ENCODE results near the gene EEF1A2. TPM values are rescaled to one million over a fixed set of nuclear protein-coding genes. Genes with fewer than 3 reads are reported as not detected.

EEF1A2 gene
- total and polyA plus RNA-seq, 2 of the 4 experiments (the other 2 are of a cell fraction), result 1.3 to 4.6 TPM

DNA sequence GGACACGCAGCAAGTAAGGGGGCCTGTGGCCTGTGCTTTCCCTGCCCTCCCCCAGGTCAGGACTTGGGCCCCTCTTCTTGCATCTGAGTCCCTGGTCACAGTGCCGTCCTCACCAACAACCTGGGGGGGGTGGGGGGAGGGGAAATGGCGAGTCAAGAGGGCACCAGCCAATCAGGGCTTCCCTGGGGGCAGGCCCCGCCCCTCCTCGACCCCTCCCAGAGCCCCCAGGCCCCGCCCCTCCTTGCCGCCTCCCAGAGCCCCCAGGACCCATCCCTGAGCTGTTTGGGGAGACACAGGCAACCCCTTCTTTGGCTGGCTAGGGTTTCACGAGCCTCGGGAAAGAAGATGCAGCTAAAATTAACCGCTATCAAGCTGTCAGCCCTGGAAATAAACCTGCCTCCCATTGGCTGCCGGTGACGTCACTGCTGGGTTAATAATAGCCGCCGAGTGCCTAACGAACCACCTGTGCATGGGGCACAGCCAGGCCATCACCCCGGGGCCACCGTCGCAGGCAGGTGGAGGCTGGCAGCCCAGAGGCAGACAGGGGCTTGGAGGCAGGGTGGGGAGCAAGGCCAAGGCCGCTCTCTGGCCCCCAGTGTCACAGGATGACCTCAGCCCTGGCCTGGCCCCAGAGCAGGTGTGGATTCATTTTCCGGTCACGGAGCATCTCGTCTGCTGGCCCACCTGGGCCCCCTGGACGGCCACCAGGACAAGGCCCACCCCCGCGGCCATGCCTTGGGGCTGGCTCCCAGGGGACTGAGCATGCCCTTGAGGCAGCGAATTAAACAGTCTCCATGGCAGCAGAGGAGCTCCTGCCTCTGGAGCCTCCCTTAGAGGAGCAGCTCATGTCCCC is 3.2 kb upstream of the EEF1A2 start:
- in situ Hi-C loops (cut with MboI; ENCODE audit: low sequenced_read_pairs), result no loop called here
- Histone ChIP-seq H3K9me3 (ENCODE audit: control insufficient read depth, insufficient read depth, low read length) (peaks cover 23% of the 10 kb centered on the region), H4K91ac (ENCODE audit: insufficient read depth, low read depth, low read length) (no peak overlapping the region), H4K5ac (ENCODE audit: low read depth, low read length) (no peak overlapping the region), H2BK15ac (ENCODE audit: low read depth, low read length) (no peak overlapping the region), H2AK5ac (ENCODE audit: low read depth, low read length) (no peak overlapping the region), H3K9me1 (ENCODE audit: insufficient read depth, low read length) (no peaks in the 10 kb centered on the region), H3K27me3 (ENCODE audit: control insufficient read depth, insufficient read depth, low read length) (peaks cover 52% of the 10 kb centered on the region), H3K4me1 (ENCODE audit: control insufficient read depth, insufficient read depth, low read length) (0 out of 2 replicates have a peak, but pooled peaks cover 3% of the 10 kb centered on the region), H3K56ac (ENCODE audit: extremely low read depth, insufficient read depth, low read length) (no peak overlapping the region), H2AFZ (replicated peaks; ENCODE audit: low read length, poor library complexity) (peak overlapping the region; percentile 43), H3K23ac (ENCODE audit: low read depth, low read length) (no peak overlapping the region), H3K27ac (ENCODE audit: insufficient read depth, low read length) (no peak overlapping the region), H2BK20ac (ENCODE audit: low read depth, low read length) (no peak overlapping the region), H3K4ac (ENCODE audit: low read depth, low read length) (no peak overlapping the region), H2BK5ac (ENCODE audit: low read depth, low read length, poor library complexity, severe bottlenecking) (no peak overlapping the region), H3K18ac (ENCODE audit: low read depth, low read length) (no peak overlapping the region), H3K9ac (ENCODE audit: low read depth, low read length) (no peak overlapping the region), H3K4me2 (ENCODE audit: low read depth, low read length) (no peak overlapping the region), H3K14ac (replicated peaks; ENCODE audit: low read depth, low read length) (no peak overlapping the region), H2AK9ac (replicated peaks; ENCODE audit: low read depth, low read length, poor library complexity) (peak overlapping the region; percentile 42), H2BK120ac (ENCODE audit: low read depth, low read length) (no peak overlapping the region), H3K36me3 (ENCODE audit: control insufficient read depth, insufficient read depth, low read length) (no peaks in the 10 kb centered on the region), H3K79me1 (ENCODE audit: low read depth in 1 of 2, low read length in 2 of 2) (no peaks in the 10 kb centered on the region), H3K4me3 (ENCODE audit: insufficient read depth, low read depth, low read length) (no peak overlapping the region), H4K8ac (ENCODE audit: low read depth in 2 of 2, low read length in 2 of 2) (no peak overlapping the region), H4K20me1 (ENCODE audit: insufficient read depth, low read length) (no peaks in the 10 kb centered on the region; the same call in 1 of the 2 replicates)
- intact Hi-C loops (cut with micrococcal nuclease), result no loop called here
- DNase-seq (peak; percentile 16), ATAC-seq (ENCODE audit: low read depth) (no peak)
- POLR2A ChIA-PET (ENCODE audit: unreplicated experiment), result interaction anchor here (0.7 kb wide), 1 partner anchor 65 kb away, joined by 4 read pairs; no protein-coding TSS in a partner anchor
- TF ChIP-seq BHLHE40 (IDR thresholded peaks at IDR 0.05; ENCODE audit: low read depth, low read length), result no peak
- TF ChIP-seq SMC3 (IDR thresholded peaks at IDR 0.05; ENCODE audit: low read depth, low read length), result no peak
- no peak for TF ChIP-seq RAD21 (IDR thresholded peaks at IDR 0.05; ENCODE audit: low read length)
- TF ChIP-seq CHD1 (IDR thresholded peaks at IDR 0.05; ENCODE audit: low read depth, low read length), result no peak
- no peak for TF ChIP-seq RFX5 (IDR thresholded peaks at IDR 0.05; ENCODE audit: low read depth, low read length)
- TF ChIP-seq POLR2A (IDR thresholded peaks at IDR 0.05; ENCODE audit: low read depth, low read length), result no peak
- TF ChIP-seq, protein P1, sequence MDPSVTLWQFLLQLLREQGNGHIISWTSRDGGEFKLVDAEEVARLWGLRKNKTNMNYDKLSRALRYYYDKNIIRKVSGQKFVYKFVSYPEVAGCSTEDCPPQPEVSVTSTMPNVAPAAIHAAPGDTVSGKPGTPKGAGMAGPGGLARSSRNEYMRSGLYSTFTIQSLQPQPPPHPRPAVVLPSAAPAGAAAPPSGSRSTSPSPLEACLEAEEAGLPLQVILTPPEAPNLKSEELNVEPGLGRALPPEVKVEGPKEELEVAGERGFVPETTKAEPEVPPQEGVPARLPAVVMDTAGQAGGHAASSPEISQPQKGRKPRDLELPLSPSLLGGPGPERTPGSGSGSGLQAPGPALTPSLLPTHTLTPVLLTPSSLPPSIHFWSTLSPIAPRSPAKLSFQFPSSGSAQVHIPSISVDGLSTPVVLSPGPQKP (IDR thresholded peaks at IDR 0.05; ENCODE audit: borderline replicate concordance, low read depth, low read length), result no peak
- CTCF ChIA-PET, result no interaction called here
- BruUV-seq (replicated peaks), result no TSS peak
- WGBS, 2 experiments (ENCODE audit: extremely low coverage in 2 of 2, insufficient read length in 1 of 2), result 26% methylated on average over 16 of the region's 26 CpGs; no CpG with 5 or more reads in 1 of the 2 experiments
- dilution Hi-C loops (cut with HindIII; ENCODE audit: low sequenced_read_pairs, unreplicated experiment), result no loop called here

Measured in IMR-90 (cell line).